SK-N-SH treated with all-trans-retinoic acid at 6 μM for 48 hours (cell line): ENCODE results near the gene CDK12.
"Not testable (repeated sequence)": the region's sequence is repeated elsewhere in the genome, so short reads cannot be mapped to it uniquely, and the experiment has no call there.

Source experiments
- ATAC-seq: fragments of 200-7000 bp; cut with Tn5 transposase; 3 replicates; pipeline ENCODE4 v1.9.1; 2020; ENCODE audit warnings: mild to moderate bottlenecking, moderate library complexity
- ARNTL ChIP-seq: fragments of 450-650 bp; formaldehyde crosslinking; IDR thresholded peaks from 2 replicates; pipeline ENCODE4 v1.5.0; 2020; ENCODE audit warnings: low read depth, mild to moderate bottlenecking, moderate library complexity, borderline replicate concordance
- BACH2 ChIP-seq: fragments of 250-450 bp; sonication (Bioruptor Pico); IDR thresholded peaks from 2 replicates; pipeline ENCODE4 v1.9.0; 2021; ENCODE audit warnings: mild to moderate bottlenecking, borderline replicate concordance
- CSDC2 ChIP-seq: fragments of 250-450 bp; sonication (Bioruptor Pico); IDR thresholded peaks from 2 replicates; pipeline ENCODE4 v1.5.0; 2020; ENCODE audit warnings: mild to moderate bottlenecking, moderate library complexity
- CSRNP3 ChIP-seq: fragments of 250-450 bp; sonication (Bioruptor Pico); IDR thresholded peaks from 2 replicates; pipeline ENCODE4 v1.5.1; 2021; ENCODE audit warnings: mild to moderate bottlenecking, moderate library complexity
- ESRRG ChIP-seq: fragments of 250-450 bp; sonication (Bioruptor Pico); IDR thresholded peaks from 2 replicates; pipeline ENCODE4 v1.6.1; 2021; ENCODE audit warnings: mild to moderate bottlenecking
- ISL1 ChIP-seq: fragments of 250-450 bp; sonication (Bioruptor Pico); IDR thresholded peaks from 2 replicates; pipeline ENCODE4 v2.1.2; 2022; ENCODE audit warnings: mild to moderate bottlenecking, moderate library complexity
- OSR1 ChIP-seq: fragments of 250-450 bp; sonication (Bioruptor Pico); IDR thresholded peaks from 2 replicates; pipeline ENCODE4 v1.8.0; 2022; ENCODE audit warnings: moderate library complexity, mild to moderate bottlenecking, inconsistent platforms
- PATZ1 ChIP-seq: fragments of 250-450 bp; sonication (Bioruptor Pico); IDR thresholded peaks from 2 replicates; pipeline ENCODE4 v1.8.0; 2020; ENCODE audit warnings: mild to moderate bottlenecking, moderate library complexity, borderline replicate concordance
- POU6F1 ChIP-seq: fragments of 250-450 bp; sonication (Bioruptor Pico); IDR thresholded peaks from 2 replicates; pipeline ENCODE4 v1.8.0; 2021; ENCODE audit warnings: low read depth, mild to moderate bottlenecking, moderate library complexity, borderline replicate concordance
- PPARA ChIP-seq: fragments of 250-450 bp; sonication (Bioruptor Pico); IDR thresholded peaks from 2 replicates; pipeline ENCODE4 v1.5.0; 2020; ENCODE audit warnings: mild to moderate bottlenecking, borderline replicate concordance
- RARB ChIP-seq: fragments of 250-450 bp; sonication (Bioruptor Pico); IDR thresholded peaks from 2 replicates; pipeline ENCODE4 v1.8.0; 2021; ENCODE audit warnings: mild to moderate bottlenecking, moderate library complexity
- TCF4 ChIP-seq: fragments of 250-450 bp; sonication (Bioruptor Pico); IDR thresholded peaks from 2 replicates; pipeline ENCODE4 v1.8.0; 2021; ENCODE audit warnings: mild to moderate bottlenecking, moderate library complexity, borderline replicate concordance
- TOX ChIP-seq: fragments of 250-450 bp; sonication (Bioruptor Pico); IDR thresholded peaks from 2 replicates; pipeline ENCODE4 v1.8.0; 2021; ENCODE audit warnings: mild to moderate bottlenecking, moderate library complexity, borderline replicate concordance
- TSHZ2 ChIP-seq: fragments of 250-450 bp; sonication (Bioruptor Pico); IDR thresholded peaks from 2 replicates; pipeline ENCODE4 v1.5.0; 2020; ENCODE audit warnings: mild to moderate bottlenecking, moderate library complexity
- ZFP3 ChIP-seq: fragments of 250-450 bp; sonication (Bioruptor Pico); IDR thresholded peaks from 2 replicates; pipeline ENCODE4 v1.5.0; 2020; ENCODE audit warnings: mild to moderate bottlenecking, moderate library complexity
- ZNF565 ChIP-seq: fragments of 450-650 bp; formaldehyde crosslinking; conservative IDR thresholded peaks from 2 replicates; pipeline ENCODE4 v1.5.0; 2020; ENCODE audit warnings: low read depth, mild to moderate bottlenecking, moderate library complexity
- ZNF8 ChIP-seq: fragments of 450-650 bp; formaldehyde crosslinking; IDR thresholded peaks from 2 replicates; pipeline ENCODE4 v1.5.0; 2020; ENCODE audit warnings: mild to moderate bottlenecking, moderate library complexity
- TF ChIP-seq, protein P1 (sequence below): fragments of 250-450 bp; sonication (Bioruptor Pico); IDR thresholded peaks from 2 replicates; pipeline ENCODE4 v1.5.1; 2020; ENCODE audit warnings: low read depth, mild to moderate bottlenecking, moderate library complexity

The CDK12 gene

DNA sequence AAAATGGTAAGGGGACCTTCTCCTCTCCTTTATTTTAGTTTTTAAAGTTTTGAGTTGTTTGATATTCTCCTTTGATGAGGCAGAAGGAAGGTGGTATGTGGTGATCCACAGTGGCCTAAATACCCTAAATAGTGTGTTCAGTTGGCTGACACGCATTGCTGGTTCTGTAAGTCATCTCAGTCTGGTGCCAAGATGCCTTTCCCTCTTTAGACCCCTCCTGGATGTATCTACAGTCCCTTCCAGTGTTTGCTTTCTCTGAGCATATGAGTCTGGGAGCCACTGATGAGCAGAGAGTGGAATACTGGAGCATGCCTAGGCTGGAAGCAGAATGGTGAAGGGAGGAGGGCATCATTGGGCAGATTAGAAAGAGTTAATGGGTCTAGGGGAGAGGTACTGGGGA lies 81.9 kb downstream of the CDK12 start (continued):
- TF ChIP-seq POU6F1 (CRISPR knock-in tag), result no peak
- TF ChIP-seq TCF4 (CRISPR knock-in tag), result no peak
- no peak for TF ChIP-seq ESRRG (CRISPR knock-in tag)
- no peak for TF ChIP-seq CSDC2
- TF ChIP-seq, protein P1, sequence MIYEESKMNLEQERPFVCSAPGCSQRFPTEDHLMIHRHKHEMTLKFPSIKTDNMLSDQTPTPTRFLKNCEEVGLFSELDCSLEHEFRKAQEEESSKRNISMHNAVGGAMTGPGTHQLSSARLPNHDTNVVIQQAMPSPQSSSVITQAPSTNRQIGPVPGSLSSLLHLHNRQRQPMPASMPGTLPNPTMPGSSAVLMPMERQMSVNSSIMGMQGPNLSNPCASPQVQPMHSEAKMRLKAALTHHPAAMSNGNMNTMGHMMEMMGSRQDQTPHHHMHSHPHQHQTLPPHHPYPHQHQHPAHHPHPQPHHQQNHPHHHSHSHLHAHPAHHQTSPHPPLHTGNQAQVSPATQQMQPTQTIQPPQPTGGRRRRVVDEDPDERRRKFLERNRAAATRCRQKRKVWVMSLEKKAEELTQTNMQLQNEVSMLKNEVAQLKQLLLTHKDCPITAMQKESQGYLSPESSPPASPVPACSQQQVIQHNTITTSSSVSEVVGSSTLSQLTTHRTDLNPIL (CRISPR knock-in tag), result no peak

DNA sequence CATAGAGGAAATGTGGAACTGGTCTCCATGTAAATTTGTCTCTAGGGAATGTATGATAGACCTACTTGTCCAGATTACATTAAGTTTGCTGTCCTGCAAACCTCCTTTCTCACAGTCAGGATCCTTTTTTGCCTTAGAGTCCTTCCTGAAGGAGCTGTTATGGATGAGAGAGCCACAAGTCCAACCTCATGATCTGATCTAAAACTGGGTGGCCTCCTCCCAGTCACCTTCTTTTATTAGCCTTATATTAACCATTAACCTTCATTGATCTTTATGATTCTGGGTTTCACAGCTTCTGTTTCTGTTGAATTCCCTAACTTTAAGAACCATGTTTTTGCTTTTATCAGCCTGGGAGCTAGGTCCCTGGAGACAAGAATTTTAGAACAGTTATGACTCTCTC lies 82.4 kb downstream of the CDK12 start:
- ATAC-seq, result no peak
- TF ChIP-seq ARNTL (CRISPR knock-in tag) (no peak), PATZ1 (CRISPR knock-in tag) (no peak), OSR1 (no peak), ZNF565 (CRISPR knock-in tag) (no peak), BACH2 (CRISPR knock-in tag) (no peak), CSRNP3 (no peak), TSHZ2 (CRISPR knock-in tag) (no peak), POU6F1 (CRISPR knock-in tag) (no peak), TOX (CRISPR knock-in tag) (no peak), ESRRG (CRISPR knock-in tag) (no peak), ZFP3 (CRISPR knock-in tag) (no peak), PPARA (no peak), ISL1 (CRISPR knock-in tag) (no peak), ZNF8 (CRISPR knock-in tag) (no peak), RARB (CRISPR knock-in tag) (no peak), CSDC2 (no peak)
- TF ChIP-seq, protein P1 (CRISPR knock-in tag), result no peak

- ATAC-seq, result not testable (repeated sequence)
These were observed 83.1 kb downstream of the CDK12 start for GRCh38 chr17:39544361-39544760.
